Motor neuron (in vitro differentiated cells): ENCODE measurements around the gene ADGRL2. TPM values are rescaled to one million over a fixed set of nuclear protein-coding genes. Genes with fewer than 3 reads are reported as not detected.
A peak's percentile ranks its signal among the peaks of the same experiment; 100 is the strongest.

Source experiments
- ATAC-seq, 8 experiments: fragments of 200-7000 bp; cut with Tn5 transposase; replicated peaks in 6 of 8; 2 replicates each; pipeline ENCODE4 v1.8.0; 2021; ENCODE audit warnings: mild to moderate bottlenecking in 8 of 8, moderate library complexity in 8 of 8
- H3K27ac ChIP-seq, 2 donors: fragments of 250-450 bp; sonication (Bioruptor Pico); 2 replicates each; pipeline ENCODE4 v1.9.0; 2021; ENCODE audit warnings: antibody characterized with exemption in 2 of 2, mild to moderate bottlenecking in 2 of 2, moderate library complexity in 1 of 2
- H3K4me1 ChIP-seq, 2 donors: fragments of 250-450 bp; sonication (Bioruptor Pico); replicated peaks in 1 of 2; 2 replicates each; pipeline ENCODE4 v1.6.1; 2021; ENCODE audit warnings: antibody characterized with exemption in 2 of 2, mild to moderate bottlenecking in 2 of 2, moderate library complexity in 1 of 2
- H3K4me3 ChIP-seq, 5 donors: fragments of 250-450 bp; sonication (Bioruptor Pico); 2 replicates each; pipeline ENCODE4 v1.9.0; 2021; ENCODE audit warnings: antibody characterized with exemption in 5 of 5, mild to moderate bottlenecking in 5 of 5, moderate library complexity in 4 of 5
- WGBS, 10 experiments: fragments of 450-650 bp; shearing (Covaris generic); methylation state at CpG; one replicate each; pipeline ENCODE4 v1.0.0; 2022; 5-methylcytosine and 5-hydroxymethylcytosine counted together
- in situ Hi-C, 9 experiments: fragments of 400-800 bp; cut with MboI; loops; one replicate each; pipeline ENCODE4 v1.15.0; 2021; ENCODE audit warnings: low sequenced_read_pairs in 9 of 9, low pct_unique_long_range_greater_than_20kb in 2 of 9; ENCODE audit not compliant: unreplicated experiment in 9 of 9
- total RNA-seq, 8 experiments: library from RNA; unstranded; fragments of 300-600 nt; gene quantifications; 2 replicates each; pipeline versions ENCODE4 v1.2.3 to v1.2.4, GENCODE V29; 2022

The ADGRL2 gene
- total RNA-seq, 8 experiments from 2014 or later, result 10.4 to 255 (median 94.3) TPM

DNA sequence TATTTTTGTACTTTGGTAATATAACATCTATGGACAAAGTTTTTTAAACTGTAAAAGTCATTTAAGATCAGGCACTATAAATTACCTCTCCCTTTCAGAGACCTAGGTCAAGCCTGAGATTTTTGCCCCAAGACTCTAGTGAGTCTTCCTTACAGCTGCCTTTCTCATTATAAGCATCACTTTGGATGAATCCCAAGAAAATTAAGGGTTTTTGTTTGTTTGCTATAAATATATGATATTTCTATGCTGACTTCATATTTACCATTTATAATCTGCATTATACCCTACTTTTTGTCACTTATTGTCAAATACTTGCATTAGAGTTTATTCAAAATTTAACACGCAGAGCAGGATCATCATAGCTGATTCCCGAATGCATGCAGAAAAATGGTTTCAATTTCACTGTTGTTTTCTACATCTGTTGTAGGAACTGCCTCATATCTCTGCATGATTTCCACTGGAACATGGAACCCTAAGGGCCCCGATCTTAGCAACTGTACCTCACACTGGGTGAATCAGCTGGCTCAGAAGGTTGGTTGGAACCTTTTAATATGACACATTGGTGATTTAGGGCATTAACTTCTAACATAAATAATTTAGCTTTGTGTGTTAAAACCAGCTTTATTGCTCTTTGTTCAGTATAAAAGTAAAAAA, 150.0 kb downstream of the ADGRL2 start:
- in situ Hi-C loops, result no loop called here
- Histone ChIP-seq H3K4me1 (peaks cover 6 to 27% of the 10 kb centered on the region in 2 donors), H3K27ac (no peak overlapping the region), H3K4me3 (no peak overlapping the region)
- 6 to 100% (median 97%) methylated on average over 1 to 3 of the region's 3 CpGs for WGBS, 10 experiments
- ATAC-seq, result peak in 2 of 8 experiments; percentile 29 to 38

- WGBS, 10 experiments, result 40 to 82% (median 54%) methylated on average over 1 to 8 of the region's 8 CpGs
- peak in 5 of 8 experiments; percentile 92 to 95 (median 94) for ATAC-seq
- peak overlapping the region in 1 of 5 donors; percentile 2 for H3K4me3 ChIP-seq
- peaks cover 0 to 15% of the 10 kb centered on the region in 2 donors for H3K4me1 ChIP-seq
- no peak overlapping the region for H3K27ac ChIP-seq
- in situ Hi-C loops, result no loop called here
Measured at GRCh38 chr1:81954534-81955020, 153.8 kb downstream of the ADGRL2 start.

DNA sequence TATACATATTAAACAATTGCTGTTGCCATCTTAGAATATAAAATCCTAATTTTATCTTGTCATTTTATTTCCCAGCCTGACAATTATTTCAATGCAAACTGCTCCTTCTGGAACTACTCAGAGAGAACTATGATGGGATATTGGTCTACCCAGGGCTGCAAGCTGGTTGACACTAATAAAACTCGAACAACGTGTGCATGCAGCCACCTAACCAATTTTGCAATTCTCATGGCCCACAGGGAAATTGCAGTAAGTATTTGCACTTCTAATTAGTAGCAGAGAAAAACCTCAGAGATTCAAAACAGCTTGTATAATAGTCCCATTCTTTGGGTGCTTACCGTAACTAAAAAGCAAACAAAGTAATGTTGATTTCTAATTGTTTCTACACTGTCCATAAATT, 167.2 kb downstream of the ADGRL2 start:
- Histone ChIP-seq H3K4me3 (no peak overlapping the region), H3K27ac (no peak overlapping the region), H3K4me1 (no peaks in the 10 kb centered on the region)
- in situ Hi-C loops, result no loop called here
- ATAC-seq, result peak in 1 of 8 experiments; percentile 47
- 25 to 100% (median 69%) methylated on average over 1 to 3 of the region's 3 CpGs for WGBS, 10 experiments

DNA sequence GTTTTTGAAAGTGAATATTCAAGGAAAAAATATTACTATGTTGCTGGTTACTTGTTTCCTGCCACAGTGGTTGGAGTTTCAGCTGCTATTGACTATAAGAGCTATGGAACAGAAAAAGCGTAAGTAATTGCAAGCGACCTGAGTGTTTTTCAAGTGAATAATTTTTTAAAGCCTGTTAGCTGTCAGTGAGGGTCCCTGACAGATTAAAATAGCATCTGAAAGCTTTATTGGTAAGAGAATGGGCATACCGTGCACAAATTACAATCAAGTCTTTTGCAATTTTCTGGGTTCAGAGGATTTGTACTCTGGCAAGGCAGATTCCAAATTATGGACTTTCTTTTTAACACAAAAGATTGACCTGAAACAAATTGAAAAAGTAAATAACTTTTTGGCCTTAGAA, 169.7 kb downstream of the ADGRL2 start:
- H3K4me3 ChIP-seq, result no peak overlapping the region
- no peaks in the 10 kb centered on the region for H3K4me1 ChIP-seq
- ATAC-seq, result no peak
- in situ Hi-C loops, result no loop called here
- WGBS, 10 experiments, result 31 to 100% (median 78%) methylated on average over 1 to 3 of the region's 3 CpGs
- H3K27ac ChIP-seq, result no peak overlapping the region

GRCh38 chr1:81974222-81974841, 173.6 kb downstream of the ADGRL2 start:
- Histone ChIP-seq H3K27ac (no peak overlapping the region), H3K4me3 (no peak overlapping the region), H3K4me1 (no peaks in the 10 kb centered on the region)
- whole genome bisulfite sequencing, 10 experiments, result 20 to 90% (median 78%) methylated on average over 1 to 4 of the region's 4 CpGs
- in situ Hi-C loops, result no loop called here
- no peak for ATAC-seq

DNA sequence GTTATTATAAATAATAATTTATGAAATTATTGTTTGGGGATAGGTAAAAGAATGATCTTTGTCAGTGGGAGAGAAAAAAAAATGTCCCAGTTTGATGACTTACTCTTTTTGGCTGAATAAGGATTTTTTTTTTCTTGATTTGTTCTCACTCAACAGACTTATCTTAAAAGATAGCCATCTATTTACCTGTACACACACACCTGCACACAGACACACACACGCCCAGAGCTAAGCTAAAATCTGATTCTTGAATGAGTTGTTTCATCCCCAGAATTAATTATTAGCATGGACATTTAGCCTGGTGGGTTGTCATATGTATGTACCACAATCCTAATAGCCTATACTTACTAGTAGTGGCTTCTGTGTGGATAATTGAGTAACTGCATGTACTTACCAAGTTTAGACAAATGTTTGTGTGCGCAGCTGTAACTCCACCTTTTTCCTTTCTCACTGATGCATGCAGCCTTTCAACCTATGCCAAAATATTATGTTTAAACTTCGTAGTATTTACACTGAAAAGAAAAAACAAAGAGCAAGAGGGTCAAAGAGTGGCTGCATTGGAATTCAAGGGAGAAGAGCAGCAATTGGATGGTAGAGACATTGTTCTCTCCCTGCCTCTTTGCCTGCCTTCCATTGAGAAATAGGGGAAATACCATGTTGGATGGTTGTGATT, 174.3 kb downstream of the ADGRL2 start:
- Histone ChIP-seq H3K4me3 (no peak overlapping the region), H3K4me1 (no peaks in the 10 kb centered on the region), H3K27ac (no peak overlapping the region)
- ATAC-seq, result peak in 1 of 8 experiments; percentile 19
- WGBS, 10 experiments, result 38 to 87% (median 78%) methylated on average over 1 to 3 of the region's 3 CpGs; no CpG with 5 or more reads in 1 of the 10 experiments
- in situ Hi-C loops, result no loop called here

DNA sequence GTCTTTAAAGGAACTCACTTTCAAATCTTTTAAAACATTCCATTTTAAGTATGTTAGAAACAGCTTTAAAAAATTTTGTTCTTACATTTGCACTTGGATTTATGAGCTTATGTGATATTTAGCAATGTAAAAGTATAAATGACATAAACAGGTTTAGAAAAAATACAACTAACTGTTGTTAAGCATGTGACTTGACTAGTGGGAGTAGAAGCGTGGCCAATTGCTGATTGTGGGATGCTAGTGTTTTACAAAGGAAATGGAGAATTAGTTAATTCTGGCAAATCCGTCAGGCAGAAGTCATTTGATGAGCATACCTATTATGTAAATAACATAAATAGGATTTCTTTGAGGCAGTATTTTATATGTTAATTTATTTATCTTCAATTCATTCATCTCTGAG, 175.8 kb downstream of the ADGRL2 start:
- Histone ChIP-seq H3K4me1 (no peaks in the 10 kb centered on the region), H3K4me3 (no peak overlapping the region), H3K27ac (no peak overlapping the region)
- 35 to 100% (median 95%) methylated on average over 1 to 2 of the region's 2 CpGs for WGBS, 10 experiments
- in situ Hi-C loops, result no loop called here
- ATAC-seq, result no peak

DNA sequence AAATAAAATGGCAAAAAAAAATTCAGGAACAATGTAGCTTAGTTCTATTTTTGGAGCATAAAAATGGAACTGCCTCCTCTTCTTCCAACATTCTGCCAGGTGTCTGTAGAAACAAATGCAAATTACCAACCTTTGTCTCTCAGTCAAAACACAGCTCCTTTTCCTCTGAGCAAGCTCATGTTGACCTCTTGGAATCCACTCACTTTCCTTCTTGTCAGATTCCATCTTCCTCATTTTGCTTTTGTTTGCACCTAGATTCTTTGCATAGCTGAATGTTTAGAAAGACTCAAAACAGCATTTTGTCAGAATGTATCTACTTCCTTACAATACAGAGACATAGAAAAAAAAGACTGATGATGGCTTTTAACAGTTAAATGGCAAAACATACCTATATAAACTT, 178.2 kb downstream of the ADGRL2 start:
- Histone ChIP-seq H3K4me3 (no peak overlapping the region), H3K27ac (no peak overlapping the region), H3K4me1 (no peaks in the 10 kb centered on the region)
- in situ Hi-C loops, result no loop called here
- ATAC-seq, result no peak

- Histone ChIP-seq H3K4me1 (no peaks in the 10 kb centered on the region), H3K4me3 (no peak overlapping the region), H3K27ac (no peak overlapping the region)
- WGBS, 10 experiments, result 42 to 100% (median 84%) methylated on average over 1 to 2 of the region's 2 CpGs; no CpG with 5 or more reads in 1 of the 10 experiments
- ATAC-seq, result no peak
- in situ Hi-C loops, result no loop called here
Measured at GRCh38 chr1:81982523-81982922, 181.8 kb downstream of the ADGRL2 start.

GRCh38 chr1:81989524-81989923, 188.8 kb downstream of the ADGRL2 start:
- 40 to 100% (median 71%) methylated on average over 1 of the region's 1 CpG; no CpG with 5 or more reads in 3 of the 10 experiments for WGBS, 10 experiments
- Histone ChIP-seq H3K27ac (no peak overlapping the region), H3K4me1 (no peaks in the 10 kb centered on the region), H3K4me3 (no peak overlapping the region)
- in situ Hi-C loops, result no loop called here
- ATAC-seq, result peak in 4 of 8 experiments; percentile 46 to 78 (median 62)

DNA sequence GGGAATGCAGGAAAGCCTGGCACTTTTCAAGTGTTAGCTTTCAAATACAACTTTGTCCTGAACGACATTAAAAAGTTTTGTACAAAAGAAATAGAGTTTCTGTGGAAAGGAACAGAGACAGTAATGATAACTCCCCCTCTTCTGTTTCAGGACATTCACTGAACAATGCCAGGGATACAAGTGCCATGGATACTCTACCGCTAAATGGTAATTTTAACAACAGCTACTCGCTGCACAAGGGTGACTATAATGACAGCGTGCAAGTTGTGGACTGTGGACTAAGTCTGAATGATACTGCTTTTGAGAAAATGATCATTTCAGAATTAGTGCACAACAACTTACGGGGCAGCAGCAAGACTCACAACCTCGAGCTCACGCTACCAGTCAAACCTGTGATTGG, 189.5 kb downstream of the ADGRL2 start:
- H3K4me3 ChIP-seq, result no peak overlapping the region
- ATAC-seq, result peak in 5 of 8 experiments; percentile 42 to 70 (median 57)
- in situ Hi-C loops, result no loop called here
- no peak overlapping the region for H3K27ac ChIP-seq
- 17 to 100% (median 96%) methylated on average over 1 to 7 of the region's 7 CpGs; no CpG with 5 or more reads in 1 of the 10 experiments for WGBS, 10 experiments
- H3K4me1 ChIP-seq, result no peaks in the 10 kb centered on the region

- in situ Hi-C loops, result no loop called here
- 0 to 92% (median 47%) methylated on average over 1 to 4 of the region's 4 CpGs; no CpG with 5 or more reads in 1 of the 10 experiments for WGBS, 10 experiments
- no peak overlapping the region for H3K27ac ChIP-seq
- H3K4me3 ChIP-seq, result no peak overlapping the region
- ATAC-seq, result peak in 2 of 8 experiments; percentile 63 to 82
- H3K4me1 ChIP-seq, result no peaks in the 10 kb centered on the region
Measured at GRCh38 chr1:81998165-81998564, 197.4 kb downstream of the ADGRL2 start.

- WGBS, 10 experiments, result 14 to 100% (median 75%) methylated on average over 1 of the region's 1 CpG
- H3K27ac ChIP-seq, result no peak overlapping the region
- in situ Hi-C loops, result no loop called here
- H3K4me1 ChIP-seq, result no peaks in the 10 kb centered on the region
- no peak for ATAC-seq
- no peak overlapping the region for H3K4me3 ChIP-seq
Measured at GRCh38 chr1:81999364-81999763, 198.6 kb downstream of the ADGRL2 start.
